ENCODE measurements around the gene HEMK1.

HEMK1 gene

DNA sequence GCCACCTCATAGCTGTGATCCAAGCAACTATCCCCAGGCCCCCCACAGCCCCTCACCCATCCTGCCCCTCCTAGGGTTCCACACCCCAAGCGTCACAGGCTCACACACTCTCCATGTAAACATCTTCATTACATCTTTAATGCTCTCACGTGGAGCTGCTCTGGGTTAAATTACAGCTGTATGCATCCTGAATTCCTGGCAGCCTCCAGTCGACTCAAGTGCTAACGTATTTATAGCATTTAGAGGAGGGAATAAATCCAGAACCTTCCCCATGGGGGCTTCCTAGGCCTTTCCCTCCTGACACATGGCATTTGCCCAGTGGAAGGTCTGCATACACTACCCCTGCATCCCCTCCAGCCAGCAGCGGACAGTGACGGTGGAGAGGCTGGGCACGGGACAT is 11.4 kb upstream of the HEMK1 start:
- H3K4me3 Mint-ChIP-seq, result no peak overlapping the region
- TF ChIP-seq, protein P1, sequence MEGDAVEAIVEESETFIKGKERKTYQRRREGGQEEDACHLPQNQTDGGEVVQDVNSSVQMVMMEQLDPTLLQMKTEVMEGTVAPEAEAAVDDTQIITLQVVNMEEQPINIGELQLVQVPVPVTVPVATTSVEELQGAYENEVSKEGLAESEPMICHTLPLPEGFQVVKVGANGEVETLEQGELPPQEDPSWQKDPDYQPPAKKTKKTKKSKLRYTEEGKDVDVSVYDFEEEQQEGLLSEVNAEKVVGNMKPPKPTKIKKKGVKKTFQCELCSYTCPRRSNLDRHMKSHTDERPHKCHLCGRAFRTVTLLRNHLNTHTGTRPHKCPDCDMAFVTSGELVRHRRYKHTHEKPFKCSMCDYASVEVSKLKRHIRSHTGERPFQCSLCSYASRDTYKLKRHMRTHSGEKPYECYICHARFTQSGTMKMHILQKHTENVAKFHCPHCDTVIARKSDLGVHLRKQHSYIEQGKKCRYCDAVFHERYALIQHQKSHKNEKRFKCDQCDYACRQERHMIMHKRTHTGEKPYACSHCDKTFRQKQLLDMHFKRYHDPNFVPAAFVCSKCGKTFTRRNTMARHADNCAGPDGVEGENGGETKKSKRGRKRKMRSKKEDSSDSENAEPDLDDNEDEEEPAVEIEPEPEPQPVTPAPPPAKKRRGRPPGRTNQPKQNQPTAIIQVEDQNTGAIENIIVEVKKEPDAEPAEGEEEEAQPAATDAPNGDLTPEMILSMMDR (IDR thresholded peaks at IDR 0.05; ENCODE audit: unreplicated experiment in 3 of 3), result no peak
- H3K36me3 Mint-ChIP-seq (ENCODE audit: low read depth), result no peaks in the 10 kb centered on the region
- H3K9me3 Mint-ChIP-seq, result no peaks in the 10 kb centered on the region
- H3K4me1 Mint-ChIP-seq, result peaks cover 16% of the 10 kb centered on the region
- peak overlapping the region in 2 of 3 experiments; percentile 46 to 73 for H3K27ac Mint-ChIP-seq
- H3K27me3 Mint-ChIP-seq (ENCODE audit: low read depth), result no peaks in the 10 kb centered on the region

DNA sequence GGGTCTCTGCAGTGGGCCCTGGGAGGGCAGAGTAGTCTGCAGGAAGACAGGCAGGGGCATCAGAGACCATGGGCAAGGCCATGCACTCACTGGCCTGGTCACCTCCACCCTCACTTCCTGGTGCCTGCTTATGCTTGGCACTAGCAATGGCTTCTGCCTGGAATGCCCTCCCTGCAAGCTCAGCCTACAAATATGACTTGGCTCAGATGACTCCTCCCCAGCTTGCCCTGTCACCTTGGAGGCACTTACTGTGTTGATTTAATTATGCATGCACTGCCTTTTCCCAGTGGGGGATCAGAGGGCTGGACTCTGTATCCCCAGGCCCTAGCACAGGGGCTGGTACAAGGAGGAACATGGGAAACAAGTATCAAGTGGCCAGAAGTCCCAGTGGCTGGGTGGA is 9.6 kb upstream of the HEMK1 start:
- Mint-ChIP-seq H3K9me3 (no peaks in the 10 kb centered on the region), H3K36me3 (ENCODE audit: low read depth) (no peaks in the 10 kb centered on the region), H3K4me3 (no peak overlapping the region), H3K27ac (no peak overlapping the region), H3K27me3 (ENCODE audit: low read depth) (no peaks in the 10 kb centered on the region), H3K4me1 (peaks cover 16% of the 10 kb centered on the region)
- TF ChIP-seq, protein P1 (IDR thresholded peaks at IDR 0.05; ENCODE audit: unreplicated experiment in 3 of 3), result no peak

DNA sequence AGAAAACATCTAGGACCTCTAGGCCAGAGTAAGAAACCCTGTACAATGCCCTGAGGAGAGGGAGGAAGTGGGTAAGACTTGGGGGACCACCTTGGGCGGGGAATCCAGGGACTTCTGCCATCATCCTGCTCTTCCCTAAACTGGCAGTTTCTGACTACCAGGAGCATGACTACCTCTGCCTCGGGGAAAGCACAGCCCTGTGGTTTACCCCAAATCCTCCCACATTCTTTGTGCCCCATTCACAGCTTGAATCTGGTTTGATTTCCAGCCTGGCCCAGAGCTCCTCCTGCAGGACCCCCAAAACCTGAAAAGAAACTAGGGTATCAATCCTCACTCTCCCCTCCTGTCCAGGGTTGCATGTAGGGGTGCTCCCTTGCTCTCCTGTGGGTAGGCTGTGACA is 6.5 kb upstream of the HEMK1 start:
- Mint-ChIP-seq H3K4me3 (no peak overlapping the region), H3K4me1 (peaks cover 17% of the 10 kb centered on the region), H3K9me3 (no peaks in the 10 kb centered on the region), H3K27ac (no peak overlapping the region), H3K36me3 (ENCODE audit: low read depth) (no peaks in the 10 kb centered on the region), H3K27me3 (ENCODE audit: low read depth) (no peaks in the 10 kb centered on the region)
- TF ChIP-seq, protein P1 (IDR thresholded peaks at IDR 0.05; ENCODE audit: unreplicated experiment in 3 of 3), result no peak

DNA sequence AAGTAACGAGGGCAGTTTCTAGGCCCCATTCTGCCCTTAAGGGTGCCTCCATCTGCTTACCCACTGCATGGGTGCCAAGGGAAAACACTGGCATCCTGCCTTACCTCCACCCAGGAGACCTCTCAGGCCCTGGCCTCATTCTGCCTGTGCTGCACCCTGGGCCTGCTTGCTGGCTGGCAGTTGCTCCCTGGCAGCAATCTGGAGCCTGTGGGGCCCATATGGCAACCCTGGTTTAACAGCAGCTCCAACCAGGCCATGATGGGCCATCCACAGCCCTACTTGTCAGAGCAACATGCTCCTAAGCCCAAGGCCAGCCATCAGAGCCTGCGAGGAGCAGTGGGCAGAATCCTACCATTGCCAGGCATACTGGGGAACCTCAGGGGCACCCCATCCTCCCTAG is 5.5 kb upstream of the HEMK1 start:
- peaks cover 13% of the 10 kb centered on the region for H3K4me1 Mint-ChIP-seq
- no peak overlapping the region for H3K4me3 Mint-ChIP-seq
- H3K36me3 Mint-ChIP-seq (ENCODE audit: low read depth), result no peaks in the 10 kb centered on the region
- no peak overlapping the region for H3K27ac Mint-ChIP-seq
- TF ChIP-seq, protein P1 (IDR thresholded peaks at IDR 0.05; ENCODE audit: unreplicated experiment in 3 of 3), result no peak
- no peaks in the 10 kb centered on the region for H3K9me3 Mint-ChIP-seq
- H3K27me3 Mint-ChIP-seq (ENCODE audit: low read depth), result no peaks in the 10 kb centered on the region

DNA sequence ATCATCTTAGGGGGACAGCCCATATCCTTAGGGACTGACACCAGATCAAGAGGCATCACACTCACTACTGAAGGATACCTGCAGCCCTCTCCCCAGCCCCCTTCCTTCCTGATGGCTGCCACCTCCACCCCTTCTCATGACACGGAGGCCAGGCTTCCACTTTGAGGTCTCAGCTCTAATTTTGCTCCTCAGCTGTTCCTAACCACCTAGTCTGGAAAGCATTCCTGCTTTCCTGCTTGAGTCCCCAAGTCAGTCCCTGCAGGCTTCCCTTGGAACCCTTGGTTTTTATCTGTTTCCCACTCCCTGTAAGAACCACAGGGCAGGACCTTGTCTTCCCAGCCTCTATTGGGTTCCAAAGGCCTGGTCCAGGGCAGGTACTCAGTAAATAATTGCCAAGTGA is 5.0 kb upstream of the HEMK1 start:
- Mint-ChIP-seq H3K36me3 (ENCODE audit: low read depth) (no peaks in the 10 kb centered on the region), H3K4me3 (peak overlapping the region in 1 of 3 experiments; percentile 38), H3K27me3 (ENCODE audit: low read depth) (no peaks in the 10 kb centered on the region), H3K27ac (no peak overlapping the region), H3K9me3 (no peaks in the 10 kb centered on the region), H3K4me1 (peaks cover 13% of the 10 kb centered on the region)
- TF ChIP-seq, protein P1 (IDR thresholded peaks at IDR 0.05; ENCODE audit: unreplicated experiment in 3 of 3), result no peak

DNA sequence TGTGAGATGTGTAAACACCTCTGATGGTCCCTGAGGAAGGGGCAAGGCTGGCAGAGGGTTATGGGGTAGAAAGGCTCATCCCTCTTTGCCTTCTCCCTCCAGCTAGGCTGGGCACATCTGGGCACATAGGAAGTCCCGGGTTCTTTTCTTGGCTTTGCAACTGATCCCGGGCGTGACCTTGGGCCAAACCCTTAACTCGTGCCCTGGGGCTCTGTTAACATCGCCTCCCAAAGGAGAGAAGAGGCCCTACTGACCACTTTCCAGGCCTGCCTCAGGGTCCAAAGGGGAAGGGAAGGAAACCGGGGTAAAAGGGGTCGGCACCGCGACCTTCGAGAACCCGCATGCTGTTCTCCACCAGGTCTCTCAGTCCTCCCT is 2.3 kb upstream of the HEMK1 start:
- peak overlapping the region; percentile 83 to 97 (median 85) for H3K4me3 Mint-ChIP-seq
- H3K36me3 Mint-ChIP-seq (ENCODE audit: low read depth), result no peaks in the 10 kb centered on the region
- H3K9me3 Mint-ChIP-seq, result no peaks in the 10 kb centered on the region
- H3K27ac Mint-ChIP-seq, result no peak overlapping the region
- peaks cover 20% of the 10 kb centered on the region for H3K4me1 Mint-ChIP-seq
- TF ChIP-seq, protein P1 (IDR thresholded peaks at IDR 0.05; ENCODE audit: unreplicated experiment in 3 of 3), result no peak
- H3K27me3 Mint-ChIP-seq (ENCODE audit: low read depth), result no peaks in the 10 kb centered on the region
